PC-9 (cell line): ENCODE measurements around the gene ALCAM.

ENCODE experiments used
- CTCF ChIP-seq: fragments of 200-600 bp; sonication (generic); conservative IDR thresholded peaks from 2 replicates; pipeline ENCODE4 v1.6.1; 2017; ENCODE audit warnings: mixed run types, antibody characterized with exemption, mild to moderate bottlenecking, moderate library complexity
- EZH2 ChIP-seq: fragments of 200-600 bp; sonication (generic); IDR thresholded peaks from 2 replicates; pipeline ENCODE4 v1.8.0; 2017; ENCODE audit warnings: antibody characterized with exemption, low read depth

DNA sequence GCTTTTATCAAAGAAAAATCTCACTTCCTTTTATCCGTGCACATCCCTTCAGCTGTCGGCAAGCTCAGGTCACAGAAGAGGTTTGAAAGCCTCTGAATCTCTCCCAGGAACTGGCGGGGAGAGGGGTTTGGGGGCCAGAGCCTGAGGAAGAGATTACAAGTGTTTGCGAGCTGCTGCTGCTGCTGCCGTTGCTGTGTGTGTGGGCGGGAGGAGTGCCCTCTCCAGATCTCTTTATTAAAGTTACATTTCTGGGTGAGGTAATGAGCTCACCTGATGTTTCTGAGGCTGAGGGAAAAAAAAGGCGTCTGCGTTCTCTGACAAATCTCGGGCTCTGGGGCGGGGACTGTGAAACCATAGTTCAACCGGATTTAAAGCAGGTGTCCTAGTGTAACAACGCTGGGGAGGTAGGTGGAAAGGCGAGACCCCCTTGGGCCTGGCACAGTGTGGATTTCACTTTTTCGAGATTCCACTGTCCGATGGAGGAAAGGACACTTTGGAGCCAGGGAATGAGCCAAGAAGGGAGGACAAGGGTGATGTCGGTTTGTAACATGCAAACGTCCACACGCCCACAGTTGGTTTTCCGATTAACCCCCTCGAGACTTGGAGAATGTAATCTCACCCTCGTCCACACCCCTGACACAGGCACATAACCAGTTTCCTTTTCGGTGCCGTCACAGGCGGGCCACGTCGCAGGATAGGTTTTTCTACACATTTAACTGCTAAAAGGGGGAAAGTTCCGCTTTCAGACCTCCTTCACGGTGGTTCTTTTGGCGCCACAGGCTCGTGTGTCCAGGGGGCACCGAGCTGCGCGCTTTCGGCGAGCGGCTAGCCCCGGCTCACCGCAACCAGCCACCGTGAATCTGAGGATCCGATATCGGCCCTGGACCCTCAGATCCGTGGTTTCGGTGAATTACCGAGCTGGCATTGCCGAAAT, 2.1 kb downstream of the ALCAM start:
- TF ChIP-seq EZH2 (no peak), CTCF (no peak)
